NCI-H1092 (cell line): ENCODE results near the gene TMEM14A.
"Not testable (repeated sequence)": the region's sequence is repeated elsewhere in the genome, so short reads cannot be mapped to it uniquely, and the experiment has no call there.

Experiments
- DNase-seq: peaks from one replicate; lab custom pipeline; 2025; lab: John Stamatoyannopoulos, UW

TMEM14A gene, protein sequence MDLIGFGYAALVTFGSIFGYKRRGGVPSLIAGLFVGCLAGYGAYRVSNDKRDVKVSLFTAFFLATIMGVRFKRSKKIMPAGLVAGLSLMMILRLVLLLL

DNA sequence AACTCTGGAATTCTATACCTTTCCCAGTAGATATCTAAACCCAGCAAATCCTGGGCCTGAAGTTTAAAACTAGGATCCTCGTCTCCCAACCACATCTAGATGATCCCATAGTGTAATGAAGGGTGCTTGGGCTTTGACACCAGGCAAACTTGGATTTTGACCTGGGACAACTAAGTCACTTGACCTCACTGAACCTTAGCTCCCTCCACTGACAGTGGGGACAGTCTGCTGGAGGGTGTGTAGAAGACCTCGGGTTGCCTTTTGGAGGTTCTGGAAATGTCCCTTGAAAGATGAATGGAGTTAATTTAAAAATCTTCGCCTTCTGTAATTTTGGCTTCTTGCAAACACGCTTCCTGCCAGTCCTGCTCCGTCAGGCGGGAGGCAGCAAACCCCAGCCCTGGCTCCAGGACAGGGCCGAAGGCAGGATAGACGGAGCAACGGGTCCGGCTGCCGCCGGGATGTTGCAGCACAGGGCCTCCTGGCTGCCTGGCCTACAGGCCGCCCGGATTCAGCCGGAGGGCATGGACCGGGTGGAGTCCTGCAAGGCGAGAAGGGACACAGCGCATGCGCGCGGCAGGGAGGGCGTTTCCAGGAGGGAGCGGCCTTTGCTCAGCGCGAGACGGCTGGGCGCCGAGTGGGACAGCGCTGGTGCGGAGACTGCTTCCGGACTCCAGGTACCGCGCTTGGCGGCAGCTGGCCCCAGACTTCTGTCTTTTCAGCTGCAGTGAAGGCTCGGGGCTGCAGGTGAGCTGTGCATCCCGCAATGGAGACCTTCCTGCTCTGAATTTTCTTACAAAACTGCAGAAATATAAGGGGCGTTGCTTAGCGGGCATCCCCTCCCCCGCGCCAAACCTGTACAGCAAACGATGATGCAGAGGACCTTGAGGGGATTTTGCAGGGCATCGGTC lies at the start of gene TMEM14A:
TSS of gene TMEM14A (plus strand) at position 612 of the 908 bp plus-strand sequence. CDS start 5,990 bp downstream, outside the sequence.
- peak; percentile 89 for DNase-seq

DNA sequence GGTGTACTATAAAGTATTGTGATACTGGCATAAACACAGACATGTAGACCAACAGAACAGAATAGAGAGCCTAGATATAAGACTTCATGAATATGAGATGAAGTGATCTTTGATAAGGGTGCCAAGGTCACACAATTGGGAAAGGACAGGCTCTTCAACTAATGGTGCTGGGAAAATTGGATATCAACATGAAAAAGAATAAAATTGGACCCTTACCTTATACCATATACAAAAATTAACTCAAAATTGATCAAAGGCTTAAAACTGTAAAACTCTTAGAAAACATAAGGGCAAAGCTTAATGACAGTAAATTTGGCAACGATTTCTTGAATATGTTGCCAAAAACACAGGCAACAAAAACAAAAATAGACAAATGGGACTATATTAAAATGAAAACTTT lies 49.3 kb upstream of the TMEM14A start:
- no peak for DNase-seq

DNA sequence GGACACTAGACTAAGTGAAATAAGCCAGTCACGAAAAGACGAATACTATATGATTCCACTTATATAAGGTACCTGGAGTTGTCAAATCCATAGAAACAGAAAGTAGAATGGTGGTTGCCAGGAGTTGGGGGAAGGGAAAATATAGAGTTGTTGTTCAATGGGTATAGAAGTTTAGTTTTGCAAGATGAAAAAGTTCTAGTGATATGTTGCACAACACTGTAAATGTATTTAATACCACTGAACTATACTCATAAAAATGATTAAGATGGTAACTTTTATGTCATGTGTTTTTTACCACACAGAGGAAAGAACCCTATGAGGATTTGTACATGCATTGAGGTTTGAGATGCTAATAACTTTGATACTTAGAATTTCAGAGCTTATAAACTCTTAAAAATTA lies 48.1 kb upstream of the TMEM14A start:
- no peak for DNase-seq

DNA sequence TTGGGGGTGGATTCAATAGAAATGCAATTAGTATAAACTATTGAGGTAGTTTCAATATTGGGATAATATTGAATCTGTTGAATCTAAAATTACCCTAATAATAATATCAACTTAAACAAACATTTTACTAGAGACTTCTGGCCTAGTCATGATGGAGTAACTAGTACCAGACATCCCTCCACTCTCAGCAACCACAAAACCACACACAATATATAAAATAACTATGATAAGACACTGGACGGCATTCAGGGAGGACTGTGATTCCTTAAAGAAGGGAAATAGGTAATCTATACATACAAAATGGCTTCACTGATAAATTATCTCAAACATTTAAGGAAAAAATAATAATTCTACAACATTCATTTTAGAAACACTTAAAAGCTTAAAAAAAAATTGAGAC lies 38.9 kb upstream of the TMEM14A start:
- DNase-seq, result no peak

DNA sequence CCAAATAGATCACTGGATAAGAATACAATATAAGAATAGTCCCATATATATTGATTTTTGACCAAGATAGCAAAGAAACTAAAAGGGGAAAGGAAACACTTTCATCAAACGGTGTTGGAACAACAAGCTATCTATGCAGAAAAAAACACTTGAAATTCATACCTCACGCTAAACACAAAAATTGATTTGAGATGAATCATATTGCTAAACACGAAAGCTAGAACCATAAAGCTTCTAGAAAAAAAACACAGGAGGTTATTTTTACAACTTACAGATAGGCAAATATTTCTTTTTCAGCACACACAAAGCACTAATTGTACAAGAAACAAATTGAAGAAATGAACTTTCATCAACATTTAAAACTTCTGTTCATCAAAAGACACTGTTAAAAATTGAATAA lies 36.7 kb upstream of the TMEM14A start:
- DNase-seq, result no peak

DNA sequence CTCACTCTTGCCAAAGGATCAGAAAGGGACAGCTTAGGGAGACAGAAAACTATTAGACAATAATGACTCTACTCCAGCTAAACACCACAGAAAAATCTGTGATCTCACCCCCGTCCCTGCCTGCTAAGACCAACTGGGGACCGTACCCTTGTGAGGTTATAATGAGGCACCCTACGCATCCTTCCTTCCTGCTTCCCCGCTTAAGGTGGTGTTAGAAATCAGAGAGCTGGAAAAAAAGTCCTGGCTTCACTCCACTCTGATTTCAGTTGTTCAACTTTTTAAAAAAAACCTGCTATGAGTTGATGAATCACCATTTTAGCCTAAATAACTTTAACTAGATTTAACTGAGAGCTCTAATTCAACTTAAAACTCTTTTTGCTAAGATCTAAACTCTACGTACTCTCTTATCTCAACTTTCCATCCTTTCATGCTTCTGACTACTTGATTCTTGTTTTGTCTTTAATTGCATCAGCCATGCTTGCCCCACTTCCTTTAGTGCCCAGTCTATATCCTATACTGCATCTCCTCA lies 35.8 kb upstream of the TMEM14A start:
- no peak for DNase-seq

DNA sequence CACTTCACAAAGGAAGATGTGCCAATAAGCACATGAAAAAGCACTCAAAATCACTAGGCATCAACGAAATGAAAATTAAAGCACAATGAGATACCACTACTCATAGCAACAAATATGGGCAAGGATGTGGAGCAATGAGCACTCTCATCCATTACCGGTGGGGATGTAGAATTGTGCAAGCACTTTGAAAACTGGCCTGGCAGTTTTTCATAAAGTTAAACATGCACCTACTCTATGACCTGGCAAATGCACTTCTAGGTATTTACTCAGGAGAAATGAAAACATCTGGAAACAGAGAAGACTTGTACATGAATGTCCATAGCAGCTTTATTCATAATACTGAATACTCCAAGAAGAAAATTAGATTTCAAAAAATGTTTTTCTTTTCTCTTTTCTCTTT lies 34.1 kb upstream of the TMEM14A start:
- DNase-seq, result no peak

DNA sequence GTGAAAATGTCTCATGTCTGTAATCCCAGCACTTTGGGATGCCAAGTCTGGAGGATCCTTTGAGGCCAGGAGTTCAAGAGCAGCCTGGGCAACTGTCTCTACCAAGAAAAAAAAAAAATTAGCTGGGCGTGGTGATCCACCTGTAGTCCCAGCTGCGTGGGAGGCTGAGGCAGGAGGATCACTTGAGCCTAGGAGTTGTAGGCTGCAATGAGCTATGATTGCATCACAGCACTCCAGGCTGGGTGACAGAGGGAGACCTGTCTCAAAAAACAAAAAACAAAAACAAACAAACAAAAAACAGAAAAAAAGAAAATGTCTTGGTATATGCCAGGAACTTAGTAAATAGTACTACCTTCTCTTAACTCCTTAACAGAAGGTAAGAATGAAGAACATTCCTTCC lies 31.4 kb upstream of the TMEM14A start:
- DNase-seq, result no peak

DNA sequence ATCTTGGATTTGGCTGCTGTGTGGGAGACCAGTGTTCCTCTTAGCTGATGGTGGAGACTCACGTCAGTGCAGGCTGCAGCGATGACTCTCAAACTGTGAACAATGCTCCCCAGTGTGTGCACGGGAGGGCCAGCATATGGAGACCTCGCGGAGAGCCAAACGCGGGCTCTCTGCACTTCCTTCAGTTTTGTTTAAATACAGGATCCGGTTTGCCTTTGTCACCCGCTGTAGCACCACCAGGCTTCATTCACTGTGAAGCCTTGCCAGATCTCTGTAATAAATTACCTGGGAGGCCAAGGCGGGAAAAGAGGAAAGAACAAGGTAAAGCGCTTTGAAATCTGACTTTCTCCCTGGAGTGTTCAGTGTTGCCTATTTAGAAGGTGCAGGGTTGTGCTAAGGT lies 30.7 kb upstream of the TMEM14A start:
- peak; percentile 69 for DNase-seq

DNA sequence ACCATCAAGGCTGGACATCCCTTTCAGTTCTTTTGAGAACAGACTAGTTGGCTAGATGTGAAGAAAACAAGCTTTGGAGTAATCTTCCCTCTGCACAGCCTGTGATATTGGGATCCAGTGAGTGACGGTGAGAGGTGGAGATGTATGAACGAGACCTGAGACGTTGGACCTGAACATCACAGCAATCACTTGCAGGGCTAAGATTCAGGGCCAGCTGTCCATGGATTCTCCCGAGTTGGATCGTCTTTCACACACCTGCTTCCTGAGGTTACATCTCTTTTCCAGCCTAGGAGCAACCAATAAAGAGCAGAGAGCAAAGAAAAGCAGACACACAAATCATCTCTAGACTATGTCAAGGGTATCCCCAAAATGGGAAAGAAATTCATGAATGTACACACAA lies 30.0 kb upstream of the TMEM14A start:
- DNase-seq, result no peak

DNA sequence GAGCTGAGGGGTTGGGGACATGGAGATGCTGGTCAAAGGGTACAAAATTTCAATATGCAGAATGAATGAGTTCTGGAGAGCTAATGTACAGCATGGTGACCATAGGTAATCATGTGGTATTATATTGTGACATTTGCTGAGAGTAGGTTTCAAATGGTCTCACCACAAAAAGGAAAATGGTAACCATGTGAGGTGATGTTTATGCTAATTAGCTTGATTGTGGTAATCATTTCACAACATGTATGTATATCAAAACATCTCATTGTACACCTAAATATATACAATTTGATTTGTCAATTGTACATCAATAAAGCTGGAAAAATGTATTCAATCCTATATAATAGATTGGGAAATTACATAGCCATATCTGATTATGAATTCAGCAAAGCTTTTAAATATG lies 29.5 kb upstream of the TMEM14A start:
- DNase-seq, result no peak

DNA sequence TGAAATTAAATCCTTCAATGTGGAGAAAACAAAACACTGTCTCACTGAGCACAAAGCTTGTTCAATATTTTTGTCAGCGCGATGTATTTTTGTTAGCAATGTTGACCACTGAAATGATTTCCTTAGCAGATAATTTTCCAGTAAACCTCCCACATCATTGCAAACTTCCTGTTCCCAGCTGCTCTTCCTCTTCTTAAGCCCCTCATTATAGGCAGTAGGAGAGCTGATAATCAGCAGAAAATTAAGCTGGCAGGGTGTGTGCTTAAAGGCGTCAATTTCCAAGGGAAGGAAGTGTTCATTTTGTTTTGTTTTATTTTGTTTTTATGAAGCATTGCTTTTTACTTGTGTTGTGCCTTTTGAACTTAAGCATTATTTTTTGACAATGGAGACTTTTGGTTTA lies 29.1 kb upstream of the TMEM14A start:
- no peak for DNase-seq

DNA sequence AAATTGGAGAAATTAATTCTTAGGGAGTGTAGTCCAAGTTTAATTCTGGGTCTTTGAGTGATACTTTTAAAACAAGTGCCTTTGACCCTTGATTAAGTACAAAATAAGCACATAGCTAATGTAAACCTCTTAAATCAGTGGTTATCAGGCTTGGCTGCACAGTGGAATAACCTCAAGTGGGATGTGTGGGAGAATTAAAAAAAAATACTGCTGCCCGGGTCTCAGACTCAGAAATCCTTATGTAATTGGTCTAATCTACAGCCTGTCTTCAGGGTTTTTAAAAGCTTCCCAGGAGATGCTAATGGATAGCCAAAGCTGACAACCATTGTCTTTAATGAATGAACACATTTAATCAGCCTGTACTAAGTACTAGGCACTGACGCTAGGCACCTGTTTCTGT lies 28.5 kb upstream of the TMEM14A start:
- DNase-seq, result peak; percentile 44

DNA sequence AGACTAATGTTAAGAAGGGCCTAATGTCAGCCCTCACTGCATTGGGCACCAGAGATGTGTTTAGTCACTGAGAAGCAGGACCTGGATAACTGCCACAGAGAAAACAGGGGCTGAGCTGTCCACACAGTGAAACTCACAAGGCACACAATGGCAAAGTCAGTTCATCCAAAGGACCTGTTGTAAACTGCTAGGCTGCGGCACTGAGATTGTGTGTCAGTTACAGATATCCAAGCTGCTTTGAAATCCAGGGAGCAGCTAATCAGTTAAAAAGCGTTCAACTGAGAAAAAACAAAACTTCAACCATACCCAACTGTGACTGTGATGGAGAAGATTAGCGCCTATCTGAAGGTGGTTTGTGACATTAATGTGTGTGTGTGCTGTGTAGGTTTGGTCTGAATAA lies 27.8 kb upstream of the TMEM14A start:
- no peak for DNase-seq

DNA sequence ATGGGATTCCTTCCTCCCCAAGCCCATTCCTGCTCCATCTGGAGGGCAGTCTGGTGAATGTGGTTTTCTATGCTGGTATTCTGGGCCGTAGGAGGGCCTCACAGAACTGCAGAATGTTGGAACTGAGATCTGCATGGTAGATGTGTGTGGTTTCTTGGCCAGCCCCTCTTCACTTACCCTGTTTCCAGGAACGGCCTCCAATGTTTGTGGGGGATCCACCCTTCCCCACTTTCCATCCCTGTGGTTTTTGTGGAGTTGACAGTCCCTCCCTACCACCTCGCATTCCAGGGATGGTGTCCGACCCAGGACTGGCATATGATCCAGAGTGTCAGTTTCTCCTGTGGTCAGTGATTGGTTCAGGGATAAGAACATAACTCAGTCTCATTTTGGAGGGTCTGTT lies 26.7 kb upstream of the TMEM14A start:
- no peak for DNase-seq

DNA sequence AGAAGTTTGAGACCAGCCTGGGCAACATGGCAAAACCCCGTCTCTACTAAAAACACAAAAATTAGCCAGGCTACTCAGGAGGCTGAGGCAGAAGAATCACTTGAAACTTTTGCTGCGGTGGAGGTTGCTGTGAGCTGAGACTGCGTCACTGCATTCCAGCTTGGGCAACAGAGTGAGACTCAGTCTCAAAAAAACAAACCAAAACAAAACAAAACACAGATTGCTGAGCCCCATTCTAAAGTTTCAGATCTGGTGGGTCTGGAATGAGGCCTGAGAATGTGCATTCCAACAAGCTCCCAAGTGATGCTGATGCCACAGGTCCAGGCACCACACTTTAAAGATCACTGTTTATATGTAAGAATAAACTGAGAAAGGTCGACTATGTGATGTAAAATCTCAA lies 24.9 kb upstream of the TMEM14A start:
- no peak for DNase-seq

DNA sequence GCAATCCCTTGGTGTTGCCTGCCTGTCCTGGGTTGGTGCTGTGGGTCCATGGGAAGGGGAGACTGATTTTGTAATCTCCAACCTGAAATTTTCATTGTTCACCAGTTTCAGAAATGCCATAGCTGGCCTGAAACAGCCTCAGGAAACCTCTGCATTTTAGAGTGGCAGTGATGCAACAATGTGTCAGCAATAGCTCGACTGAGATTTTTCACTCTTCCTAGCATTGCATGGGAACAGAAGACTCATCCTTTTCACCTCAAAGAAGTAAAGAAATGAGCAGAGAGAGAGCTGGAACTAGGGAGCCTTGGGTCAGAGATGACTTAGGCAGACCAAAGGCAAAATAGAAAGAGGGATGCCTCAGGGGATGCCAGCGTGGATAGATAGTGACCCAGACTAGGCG lies 23.7 kb upstream of the TMEM14A start:
- no peak for DNase-seq

DNA sequence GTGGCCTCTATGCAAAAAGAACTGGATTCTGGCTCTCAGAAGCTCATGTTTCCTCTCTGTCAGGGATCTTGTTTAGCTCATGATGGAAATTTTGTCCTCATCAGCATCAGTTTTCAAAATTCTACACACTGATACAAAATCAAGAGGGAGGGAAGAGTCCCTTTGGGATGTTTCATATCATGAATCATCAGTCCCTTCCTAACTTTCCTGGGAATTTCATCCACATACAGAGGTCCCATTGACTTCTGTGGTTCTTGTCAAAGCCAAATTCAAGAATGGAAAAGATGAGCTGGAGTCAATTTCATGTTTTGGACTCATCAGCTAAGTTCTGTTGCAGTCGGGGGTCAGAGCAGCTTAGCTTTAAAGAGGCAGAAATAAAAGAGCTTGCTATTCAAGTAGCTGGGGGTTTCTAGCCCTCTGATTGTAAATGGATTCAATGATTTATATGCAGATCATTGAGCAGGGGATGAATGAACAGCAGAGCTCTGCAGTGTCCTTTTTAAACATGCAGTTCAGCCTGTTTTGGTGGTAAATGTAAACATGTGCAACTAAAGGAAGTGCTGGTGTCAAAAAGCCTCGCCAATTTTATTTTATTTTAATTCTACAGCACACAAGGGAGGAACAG lies 21.3 kb upstream of the TMEM14A start:
- no peak for DNase-seq

DNA sequence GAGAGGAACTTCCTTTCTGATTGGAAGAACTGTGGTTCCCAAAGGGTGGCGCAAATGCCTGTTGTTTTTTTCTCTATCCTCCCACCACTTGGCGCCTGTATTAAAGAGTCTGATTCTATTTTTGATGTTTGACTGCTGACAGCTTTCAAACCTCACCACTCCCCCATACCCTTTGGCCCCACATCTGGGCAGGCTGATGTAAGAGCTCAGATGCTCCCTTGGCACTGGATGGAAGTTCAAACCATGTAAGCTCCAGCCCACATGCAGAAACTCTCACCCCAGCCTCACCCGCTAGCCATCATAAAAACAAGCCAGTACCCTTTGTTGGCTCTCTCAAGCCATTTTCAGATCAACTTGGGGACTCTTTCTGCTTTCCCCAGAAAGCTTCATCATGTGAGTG lies 20.0 kb upstream of the TMEM14A start:
- no peak for DNase-seq

DNA sequence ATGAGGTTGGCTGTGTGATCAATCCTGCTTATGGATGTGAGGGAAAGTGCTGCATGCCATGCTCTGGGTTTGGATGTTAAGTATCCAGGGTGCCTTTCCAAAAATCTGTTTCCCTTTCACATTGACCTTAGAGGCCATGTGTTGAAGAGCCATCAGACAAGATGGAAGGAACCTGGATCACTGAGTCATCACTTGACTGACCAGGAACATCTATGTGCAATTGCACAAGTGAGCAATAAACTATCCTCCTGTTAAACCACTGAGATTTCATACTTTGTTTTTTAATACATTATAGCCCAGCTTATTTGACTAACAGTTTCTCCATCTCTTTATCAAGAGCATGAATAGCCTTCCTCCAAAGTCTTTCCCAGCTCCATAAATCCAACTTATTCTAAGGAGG lies 17.8 kb upstream of the TMEM14A start:
- DNase-seq, result no peak

DNA sequence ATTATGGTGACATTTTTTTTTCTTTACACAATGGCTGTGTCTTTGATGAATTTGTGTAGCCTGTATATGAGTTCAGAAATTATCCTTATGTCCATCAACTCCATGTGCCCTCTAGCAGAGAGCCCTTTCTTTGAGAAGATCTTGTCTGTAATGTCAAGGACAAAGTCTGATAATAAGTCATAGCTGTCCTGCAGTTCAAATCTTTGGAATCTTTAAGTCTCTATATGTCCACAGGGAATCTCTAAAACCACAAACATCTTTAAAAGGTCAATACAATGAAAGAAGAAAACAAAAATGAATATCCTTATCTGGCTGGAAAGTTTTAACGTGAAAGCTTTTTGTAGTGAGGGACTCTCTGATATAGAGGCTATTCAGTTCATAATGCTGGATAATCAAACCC lies 16.9 kb upstream of the TMEM14A start:
- no peak for DNase-seq

DNA sequence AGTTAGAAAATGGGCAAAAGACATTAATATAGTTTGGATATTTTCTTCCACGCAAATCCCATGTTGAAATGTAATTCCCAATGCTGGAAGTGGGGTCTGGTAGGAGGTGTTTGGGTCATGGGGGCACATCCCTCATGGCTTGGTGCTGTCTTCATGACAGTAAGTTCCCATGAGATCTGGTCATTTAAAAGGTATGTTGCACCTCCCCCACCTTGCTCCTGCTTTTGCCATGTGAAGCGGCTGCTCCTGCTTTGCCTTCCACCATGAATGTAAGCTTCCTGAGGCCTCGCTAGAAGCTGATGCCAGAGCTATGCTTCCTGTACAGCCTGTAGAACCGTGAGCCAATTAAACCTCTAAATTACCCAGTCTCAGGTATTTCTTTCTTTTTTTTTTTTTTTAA lies 16.3 kb upstream of the TMEM14A start:
- no peak for DNase-seq

DNA sequence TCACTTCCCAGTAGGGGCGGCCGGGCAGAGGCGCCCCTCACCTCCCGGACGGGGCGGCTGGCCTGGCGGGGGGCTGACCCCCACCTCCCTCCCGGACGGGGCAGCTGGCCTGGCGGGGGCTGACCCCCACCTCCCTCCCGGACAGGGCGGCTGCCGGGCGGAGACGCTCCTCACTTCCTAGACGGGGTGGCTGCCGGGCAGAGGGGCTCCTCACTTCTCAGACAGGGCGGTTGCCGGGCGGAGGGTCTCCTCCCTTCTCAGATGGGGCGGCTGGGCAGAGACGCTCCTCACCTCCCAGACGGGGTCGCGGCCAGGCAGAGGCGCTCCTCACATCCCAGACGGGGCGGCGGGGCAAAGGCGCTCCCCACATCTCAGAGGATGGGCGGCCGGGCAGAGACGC lies 15.0 kb upstream of the TMEM14A start:
- not testable (repeated sequence) for DNase-seq
